H1 (cell line): Measurements from ENCODE around the gene GDE1.

ENCODE experiments used
- ASH2L ChIP-seq: fragments of 200-600, 300-600 bp; sonication (generic); IDR thresholded peaks from one replicate; pipeline ENCODE4 v1.7.1; 2017; ENCODE audit warnings: low read length
- CEBPB ChIP-seq: IDR thresholded peaks from 2 replicates; pipeline ENCODE4 v1.6.1; 2012; ENCODE audit warnings: low read depth, low read length
- CREB1 ChIP-seq: IDR thresholded peaks from 2 replicates; pipeline ENCODE4 v1.6.1; 2012; ENCODE audit warnings: inconsistent platforms
- CTCF ChIP-seq, 3 experiments: IDR thresholded peaks; 1 replicate in 2 of 3; 2 replicates in 1 of 3; pipeline versions ENCODE4 v1.5.1 to v1.6.1; 2011; ENCODE audit warnings: low read length in 3 of 3, mild to moderate bottlenecking in 3 of 3, inconsistent platforms in 2 of 3, low read depth in 1 of 3, moderate library complexity in 1 of 3; ENCODE audit not compliant: insufficient read depth in 1 of 3; ENCODE audit errors: control extremely low read depth in 1 of 3
- MAX ChIP-seq: IDR thresholded peaks from 2 replicates; pipeline ENCODE4 v1.6.1; 2012; ENCODE audit warnings: inconsistent platforms
- POLR2A ChIP-seq, 2 experiments: IDR thresholded peaks; 1 replicate in 1 of 2; 2 replicates in 1 of 2; pipeline ENCODE4 v1.6.1; 2011; ENCODE audit warnings: low read depth in 2 of 2, low read length in 2 of 2, mild to moderate bottlenecking in 2 of 2; ENCODE audit errors: control extremely low read depth in 1 of 2
- RAD21 ChIP-seq, 2 experiments: IDR thresholded peaks in 1 of 2; conservative IDR thresholded peaks in 1 of 2; 2 replicates each; pipeline ENCODE4 v1.6.1; 2011; ENCODE audit warnings: low read depth in 2 of 2, low read length in 2 of 2, improper control_type of control experiment in 1 of 2, inconsistent platforms in 1 of 2, mild to moderate bottlenecking in 1 of 2, moderate library complexity in 1 of 2
- RXRA ChIP-seq: IDR thresholded peaks from 2 replicates; pipeline ENCODE4 v1.6.1; 2011; ENCODE audit warnings: low read depth, mild to moderate bottlenecking, low read length, moderate library complexity; ENCODE audit not compliant: insufficient read depth
- USF2 ChIP-seq: IDR thresholded peaks from 2 replicates; pipeline ENCODE4 v1.6.1; 2011; ENCODE audit warnings: low read length, improper control_type of control experiment

GRCh38 chr16:19532601-19533000 lies 10.7 kb upstream of the GDE1 start:
- TF ChIP-seq CTCF (IDR thresholded peaks at IDR 0.05; ENCODE audit: control extremely low read depth in 1 of 3, insufficient read depth in 1 of 3, low read depth in 1 of 3, low read length in 3 of 3) (no peak), USF2 (no peak), CEBPB (no peak), POLR2A (IDR thresholded peaks at IDR 0.05; ENCODE audit: control extremely low read depth in 1 of 2, low read depth in 2 of 2, low read length in 2 of 2) (no peak), MAX (no peak), ASH2L (no peak), CREB1 (no peak), RAD21 (IDR thresholded peaks at IDR 0.05 in 1 of 2, conservative IDR thresholded peaks at IDR 0.05 in 1 of 2; ENCODE audit: low read depth in 2 of 2, low read length in 2 of 2) (no peak), RXRA (no peak)
